Mesothelial cell of epicardium (in vitro differentiated cells): ENCODE measurements around the gene ITIH6. TPM values are rescaled to one million over a fixed set of nuclear protein-coding genes. Genes with fewer than 3 reads are reported as not detected.

ENCODE experiments used
- DNase-seq, 2 experiments: peaks; one replicate each; pipeline ENCODE4 v3.0.0; 2021; ENCODE audit warnings: low spot score in 2 of 2; ENCODE audit not compliant: unreplicated experiment in 2 of 2
- H3K27ac Mint-ChIP-seq: 2 replicates; pipeline ENCODE4 v1.8.0; 2021; ENCODE audit warnings: mixed read lengths
- H3K27me3 Mint-ChIP-seq: 2 replicates; pipeline ENCODE4 v1.8.0; 2021; ENCODE audit warnings: low read depth, mixed read lengths
- H3K36me3 Mint-ChIP-seq: 2 replicates; pipeline ENCODE4 v1.8.0; 2021; ENCODE audit warnings: mixed read lengths
- H3K4me1 Mint-ChIP-seq: 2 replicates; pipeline ENCODE4 v1.8.0; 2021; ENCODE audit warnings: mixed read lengths
- H3K4me3 Mint-ChIP-seq: 2 replicates; pipeline ENCODE4 v1.8.0; 2021; ENCODE audit warnings: mild to moderate bottlenecking, moderate library complexity, mixed read lengths
- H3K9me3 Mint-ChIP-seq: 2 replicates; pipeline ENCODE4 v1.8.0; 2021; ENCODE audit warnings: mixed read lengths
- CTCF ChIP-seq: fragments of 200-600 bp; sonication (generic); IDR thresholded peaks from one replicate; pipeline ENCODE4 v1.5.0; 2021; ENCODE audit warnings: antibody characterized with exemption; ENCODE audit not compliant: unreplicated experiment
- total RNA-seq: library from RNA; stranded (reverse); gene quantifications from 3 replicates; pipeline ENCODE4 v1.2.1, GENCODE V29; 2021

ITIH6 gene
- total RNA-seq, 1 donor from 2014 or later: 0.25 TPM

- Mint-ChIP-seq H3K27me3 (peaks cover 2% of the 10 kb centered on the region), H3K36me3 (no peaks in the 10 kb centered on the region), H3K4me1 (no peaks in the 10 kb centered on the region), H3K4me3 (no peak overlapping the region), H3K9me3 (peaks cover 21% of the 10 kb centered on the region), H3K27ac (no peak overlapping the region)
- TF ChIP-seq CTCF: no peak
- no peak for DNase-seq
Measured at GRCh38 chrX:54721424-54721823, 76.6 kb downstream of the ITIH6 start.

GRCh38 chrX:54715621-54716020 is 82.4 kb downstream of the ITIH6 start:
- Mint-ChIP-seq H3K9me3 (peaks cover 16% of the 10 kb centered on the region), H3K4me1 (no peaks in the 10 kb centered on the region), H3K27me3 (peaks cover 2% of the 10 kb centered on the region), H3K27ac (no peak overlapping the region), H3K36me3 (no peaks in the 10 kb centered on the region), H3K4me3 (no peak overlapping the region)
- DNase-seq: no peak
- no peak for TF ChIP-seq CTCF

- no peaks in the 10 kb centered on the region for H3K27me3 Mint-ChIP-seq
- DNase-seq: no peak
- H3K4me3 Mint-ChIP-seq: no peak overlapping the region
- TF ChIP-seq CTCF: no peak
- peaks cover 18% of the 10 kb centered on the region for H3K9me3 Mint-ChIP-seq
- no peaks in the 10 kb centered on the region for H3K36me3 Mint-ChIP-seq
- H3K4me1 Mint-ChIP-seq: no peaks in the 10 kb centered on the region
- no peak overlapping the region for H3K27ac Mint-ChIP-seq
Measured at GRCh38 chrX:54714424-54714823, 83.6 kb downstream of the ITIH6 start.

- H3K4me1 Mint-ChIP-seq: no peaks in the 10 kb centered on the region
- H3K27ac Mint-ChIP-seq: no peak overlapping the region
- H3K27me3 Mint-ChIP-seq: no peaks in the 10 kb centered on the region
- peaks cover 16% of the 10 kb centered on the region for H3K9me3 Mint-ChIP-seq
- no peak for DNase-seq
- no peak overlapping the region for H3K4me3 Mint-ChIP-seq
- no peaks in the 10 kb centered on the region for H3K36me3 Mint-ChIP-seq
- no peak for TF ChIP-seq CTCF
Measured at GRCh38 chrX:54711735-54712134, 86.3 kb downstream of the ITIH6 start.

- Mint-ChIP-seq H3K27ac (no peak overlapping the region), H3K4me3 (no peak overlapping the region), H3K4me1 (no peaks in the 10 kb centered on the region), H3K9me3 (peaks cover 22% of the 10 kb centered on the region), H3K36me3 (no peaks in the 10 kb centered on the region), H3K27me3 (peaks cover 2% of the 10 kb centered on the region)
- DNase-seq: no peak
- no peak for TF ChIP-seq CTCF
Measured at GRCh38 chrX:54710920-54711319, 87.1 kb downstream of the ITIH6 start.

GRCh38 chrX:54708404-54708803 is 89.7 kb downstream of the ITIH6 start:
- no peak for DNase-seq
- no peak overlapping the region for H3K27ac Mint-ChIP-seq
- no peaks in the 10 kb centered on the region for H3K36me3 Mint-ChIP-seq
- H3K27me3 Mint-ChIP-seq: peaks cover 2% of the 10 kb centered on the region
- no peak for TF ChIP-seq CTCF
- no peaks in the 10 kb centered on the region for H3K4me1 Mint-ChIP-seq
- H3K9me3 Mint-ChIP-seq: peaks cover 21% of the 10 kb centered on the region
- H3K4me3 Mint-ChIP-seq: no peak overlapping the region
